WTC11 (cell line): ENCODE results near the gene COX4I1. TPM values are rescaled to one million over a fixed set of nuclear protein-coding genes. Genes with fewer than 3 reads are reported as not detected.

Experiments
- ATF1 ChIP-seq: sonication (generic); formaldehyde crosslinking; IDR thresholded peaks from 2 replicates; pipeline ENCODE4 v1.8.1; 2023; ENCODE audit warnings: mild to moderate bottlenecking, moderate library complexity, missing genetic modification reagents
- ATF6 ChIP-seq: sonication (generic); formaldehyde crosslinking; IDR thresholded peaks from 2 replicates; pipeline ENCODE4 v1.8.1; 2023; ENCODE audit warnings: mild to moderate bottlenecking, missing genetic modification reagents
- ETV6 ChIP-seq: sonication (generic); formaldehyde crosslinking; IDR thresholded peaks from 2 replicates; pipeline ENCODE4 v1.8.1; 2022; ENCODE audit warnings: mild to moderate bottlenecking, missing genetic modification reagents
- FOXJ3 ChIP-seq: sonication (generic); formaldehyde crosslinking; IDR thresholded peaks from 2 replicates; pipeline ENCODE4 v1.9.0; 2021; ENCODE audit warnings: missing genetic modification reagents, mild to moderate bottlenecking, borderline replicate concordance
- GRHL2 ChIP-seq: fragments of 250-450 bp; sonication (Bioruptor Pico); IDR thresholded peaks from 2 replicates; pipeline ENCODE4 v1.8.0; 2022; ENCODE audit warnings: mild to moderate bottlenecking, moderate library complexity; ENCODE audit not compliant: insufficient replicate concordance, severe bottlenecking
- JUN ChIP-seq: sonication (generic); formaldehyde crosslinking; IDR thresholded peaks from 2 replicates; pipeline ENCODE4 v1.8.0; 2023; ENCODE audit warnings: mild to moderate bottlenecking, missing genetic modification reagents
- KAT7 ChIP-seq: sonication (generic); formaldehyde crosslinking; IDR thresholded peaks from 2 replicates; pipeline ENCODE4 v1.8.1; 2023; ENCODE audit warnings: missing genetic modification reagents, mild to moderate bottlenecking, borderline replicate concordance
- MAX ChIP-seq: sonication (generic); formaldehyde crosslinking; IDR thresholded peaks from 2 replicates; pipeline ENCODE4 v1.8.0; 2022; ENCODE audit warnings: mild to moderate bottlenecking, missing genetic modification reagents
- MXD4 ChIP-seq: fragments of 250-450 bp; sonication (Bioruptor Pico); IDR thresholded peaks from 2 replicates; pipeline ENCODE4 v1.8.0; 2021; ENCODE audit warnings: mild to moderate bottlenecking, moderate library complexity, borderline replicate concordance
- NFYB ChIP-seq: sonication (generic); formaldehyde crosslinking; conservative IDR thresholded peaks from 2 replicates; pipeline ENCODE4 v1.8.0; 2022; ENCODE audit warnings: low read depth, missing genetic modification reagents
- PREB ChIP-seq: sonication (generic); formaldehyde crosslinking; IDR thresholded peaks from 2 replicates; pipeline ENCODE4 v1.8.1; 2022; ENCODE audit warnings: mild to moderate bottlenecking, missing genetic modification reagents, moderate library complexity, borderline replicate concordance
- TCF7 ChIP-seq: sonication (generic); formaldehyde crosslinking; IDR thresholded peaks from 2 replicates; pipeline ENCODE4 v1.8.0; 2022; ENCODE audit warnings: mild to moderate bottlenecking, low read depth, missing genetic modification reagents, moderate library complexity
- TEAD1 ChIP-seq: sonication (generic); formaldehyde crosslinking; IDR thresholded peaks from 2 replicates; pipeline ENCODE4 v1.8.0; 2022; ENCODE audit warnings: mild to moderate bottlenecking, missing genetic modification reagents
- TEAD4 ChIP-seq: sonication (generic); formaldehyde crosslinking; IDR thresholded peaks from 2 replicates; pipeline ENCODE4 v1.8.0; 2022; ENCODE audit warnings: mild to moderate bottlenecking, missing genetic modification reagents
- USF1 ChIP-seq: sonication (generic); formaldehyde crosslinking; IDR thresholded peaks from 2 replicates; pipeline ENCODE4 v1.8.0; 2022; ENCODE audit warnings: mild to moderate bottlenecking, missing genetic modification reagents
- total RNA-seq: library from RNA; stranded (reverse); gene quantifications from 3 replicates; pipeline ENCODE4 v1.2.3, GENCODE V29; 2021
- TF ChIP-seq, protein P1 (sequence below): sonication (generic); formaldehyde crosslinking; IDR thresholded peaks from 2 replicates; pipeline ENCODE4 v1.8.1; 2023; ENCODE audit warnings: mild to moderate bottlenecking, missing genetic modification reagents
- TF ChIP-seq, protein P2 (sequence below): sonication (generic); formaldehyde crosslinking; IDR thresholded peaks from 2 replicates; pipeline ENCODE4 v1.8.1; 2023; ENCODE audit warnings: mild to moderate bottlenecking, missing genetic modification reagents, borderline replicate concordance
- TF ChIP-seq, protein P3 (sequence below): sonication (generic); formaldehyde crosslinking; IDR thresholded peaks from 2 replicates; pipeline ENCODE4 v1.8.1; 2022; ENCODE audit warnings: low read depth, missing genetic modification reagents, borderline replicate concordance
- TF ChIP-seq, protein P4 (sequence below): sonication (generic); formaldehyde crosslinking; IDR thresholded peaks from 2 replicates; pipeline ENCODE4 v1.8.0; 2023; ENCODE audit warnings: mild to moderate bottlenecking, missing genetic modification reagents
- TF ChIP-seq, protein P5 (sequence below): fragments of 250-450 bp; sonication (Bioruptor Pico); IDR thresholded peaks from 2 replicates; pipeline ENCODE4 v1.9.0; 2021; ENCODE audit warnings: moderate library complexity, mild to moderate bottlenecking, inconsistent platforms, borderline replicate concordance
- TF ChIP-seq, protein P6 (sequence below): sonication (generic); formaldehyde crosslinking; IDR thresholded peaks from 2 replicates; pipeline ENCODE4 v1.8.1; 2023; ENCODE audit warnings: mild to moderate bottlenecking, missing genetic modification reagents, moderate library complexity

COX4I1 gene
- total RNA-seq, 1 experiment from 2014 or later, result 618 TPM

- TF ChIP-seq, protein P1, sequence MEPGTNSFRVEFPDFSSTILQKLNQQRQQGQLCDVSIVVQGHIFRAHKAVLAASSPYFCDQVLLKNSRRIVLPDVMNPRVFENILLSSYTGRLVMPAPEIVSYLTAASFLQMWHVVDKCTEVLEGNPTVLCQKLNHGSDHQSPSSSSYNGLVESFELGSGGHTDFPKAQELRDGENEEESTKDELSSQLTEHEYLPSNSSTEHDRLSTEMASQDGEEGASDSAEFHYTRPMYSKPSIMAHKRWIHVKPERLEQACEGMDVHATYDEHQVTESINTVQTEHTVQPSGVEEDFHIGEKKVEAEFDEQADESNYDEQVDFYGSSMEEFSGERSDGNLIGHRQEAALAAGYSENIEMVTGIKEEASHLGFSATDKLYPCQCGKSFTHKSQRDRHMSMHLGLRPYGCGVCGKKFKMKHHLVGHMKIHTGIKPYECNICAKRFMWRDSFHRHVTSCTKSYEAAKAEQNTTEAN (CRISPR knock-in tag), result no peak
- TF ChIP-seq ATF1 (CRISPR knock-in tag) (no peak), GRHL2 (CRISPR knock-in tag) (no peak), PREB (CRISPR knock-in tag) (no peak), ETV6 (CRISPR knock-in tag) (no peak; the same call in 1 of the 2 replicates), TEAD1 (CRISPR knock-in tag) (no peak; the same call in 1 of the 2 replicates), NFYB (CRISPR knock-in tag) (no peak), TEAD4 (CRISPR knock-in tag) (no peak), KAT7 (CRISPR knock-in tag) (no peak), JUN (CRISPR knock-in tag) (no peak), TCF7 (0 out of 2 replicates have a peak, but pooled peaks have one; percentile 1), MXD4 (no peak), USF1 (peak; percentile 59), FOXJ3 (no peak), MAX (CRISPR knock-in tag) (0 out of 2 replicates have a peak, but pooled peaks have one; percentile 58), ATF6 (CRISPR knock-in tag) (no peak)
- TF ChIP-seq, protein P2, sequence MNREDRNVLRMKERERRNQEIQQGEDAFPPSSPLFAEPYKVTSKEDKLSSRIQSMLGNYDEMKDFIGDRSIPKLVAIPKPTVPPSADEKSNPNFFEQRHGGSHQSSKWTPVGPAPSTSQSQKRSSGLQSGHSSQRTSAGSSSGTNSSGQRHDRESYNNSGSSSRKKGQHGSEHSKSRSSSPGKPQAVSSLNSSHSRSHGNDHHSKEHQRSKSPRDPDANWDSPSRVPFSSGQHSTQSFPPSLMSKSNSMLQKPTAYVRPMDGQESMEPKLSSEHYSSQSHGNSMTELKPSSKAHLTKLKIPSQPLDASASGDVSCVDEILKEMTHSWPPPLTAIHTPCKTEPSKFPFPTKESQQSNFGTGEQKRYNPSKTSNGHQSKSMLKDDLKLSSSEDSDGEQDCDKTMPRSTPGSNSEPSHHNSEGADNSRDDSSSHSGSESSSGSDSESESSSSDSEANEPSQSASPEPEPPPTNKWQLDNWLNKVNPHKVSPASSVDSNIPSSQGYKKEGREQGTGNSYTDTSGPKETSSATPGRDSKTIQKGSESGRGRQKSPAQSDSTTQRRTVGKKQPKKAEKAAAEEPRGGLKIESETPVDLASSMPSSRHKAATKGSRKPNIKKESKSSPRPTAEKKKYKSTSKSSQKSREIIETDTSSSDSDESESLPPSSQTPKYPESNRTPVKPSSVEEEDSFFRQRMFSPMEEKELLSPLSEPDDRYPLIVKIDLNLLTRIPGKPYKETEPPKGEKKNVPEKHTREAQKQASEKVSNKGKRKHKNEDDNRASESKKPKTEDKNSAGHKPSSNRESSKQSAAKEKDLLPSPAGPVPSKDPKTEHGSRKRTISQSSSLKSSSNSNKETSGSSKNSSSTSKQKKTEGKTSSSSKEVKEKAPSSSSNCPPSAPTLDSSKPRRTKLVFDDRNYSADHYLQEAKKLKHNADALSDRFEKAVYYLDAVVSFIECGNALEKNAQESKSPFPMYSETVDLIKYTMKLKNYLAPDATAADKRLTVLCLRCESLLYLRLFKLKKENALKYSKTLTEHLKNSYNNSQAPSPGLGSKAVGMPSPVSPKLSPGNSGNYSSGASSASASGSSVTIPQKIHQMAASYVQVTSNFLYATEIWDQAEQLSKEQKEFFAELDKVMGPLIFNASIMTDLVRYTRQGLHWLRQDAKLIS (CRISPR knock-in tag), result no peak
- TF ChIP-seq, protein P3, sequence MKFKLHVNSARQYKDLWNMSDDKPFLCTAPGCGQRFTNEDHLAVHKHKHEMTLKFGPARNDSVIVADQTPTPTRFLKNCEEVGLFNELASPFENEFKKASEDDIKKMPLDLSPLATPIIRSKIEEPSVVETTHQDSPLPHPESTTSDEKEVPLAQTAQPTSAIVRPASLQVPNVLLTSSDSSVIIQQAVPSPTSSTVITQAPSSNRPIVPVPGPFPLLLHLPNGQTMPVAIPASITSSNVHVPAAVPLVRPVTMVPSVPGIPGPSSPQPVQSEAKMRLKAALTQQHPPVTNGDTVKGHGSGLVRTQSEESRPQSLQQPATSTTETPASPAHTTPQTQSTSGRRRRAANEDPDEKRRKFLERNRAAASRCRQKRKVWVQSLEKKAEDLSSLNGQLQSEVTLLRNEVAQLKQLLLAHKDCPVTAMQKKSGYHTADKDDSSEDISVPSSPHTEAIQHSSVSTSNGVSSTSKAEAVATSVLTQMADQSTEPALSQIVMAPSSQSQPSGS, result no peak
- TF ChIP-seq, protein P4, sequence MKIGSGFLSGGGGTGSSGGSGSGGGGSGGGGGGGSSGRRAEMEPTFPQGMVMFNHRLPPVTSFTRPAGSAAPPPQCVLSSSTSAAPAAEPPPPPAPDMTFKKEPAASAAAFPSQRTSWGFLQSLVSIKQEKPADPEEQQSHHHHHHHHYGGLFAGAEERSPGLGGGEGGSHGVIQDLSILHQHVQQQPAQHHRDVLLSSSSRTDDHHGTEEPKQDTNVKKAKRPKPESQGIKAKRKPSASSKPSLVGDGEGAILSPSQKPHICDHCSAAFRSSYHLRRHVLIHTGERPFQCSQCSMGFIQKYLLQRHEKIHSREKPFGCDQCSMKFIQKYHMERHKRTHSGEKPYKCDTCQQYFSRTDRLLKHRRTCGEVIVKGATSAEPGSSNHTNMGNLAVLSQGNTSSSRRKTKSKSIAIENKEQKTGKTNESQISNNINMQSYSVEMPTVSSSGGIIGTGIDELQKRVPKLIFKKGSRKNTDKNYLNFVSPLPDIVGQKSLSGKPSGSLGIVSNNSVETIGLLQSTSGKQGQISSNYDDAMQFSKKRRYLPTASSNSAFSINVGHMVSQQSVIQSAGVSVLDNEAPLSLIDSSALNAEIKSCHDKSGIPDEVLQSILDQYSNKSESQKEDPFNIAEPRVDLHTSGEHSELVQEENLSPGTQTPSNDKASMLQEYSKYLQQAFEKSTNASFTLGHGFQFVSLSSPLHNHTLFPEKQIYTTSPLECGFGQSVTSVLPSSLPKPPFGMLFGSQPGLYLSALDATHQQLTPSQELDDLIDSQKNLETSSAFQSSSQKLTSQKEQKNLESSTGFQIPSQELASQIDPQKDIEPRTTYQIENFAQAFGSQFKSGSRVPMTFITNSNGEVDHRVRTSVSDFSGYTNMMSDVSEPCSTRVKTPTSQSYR, result no peak
- TF ChIP-seq, protein P5, sequence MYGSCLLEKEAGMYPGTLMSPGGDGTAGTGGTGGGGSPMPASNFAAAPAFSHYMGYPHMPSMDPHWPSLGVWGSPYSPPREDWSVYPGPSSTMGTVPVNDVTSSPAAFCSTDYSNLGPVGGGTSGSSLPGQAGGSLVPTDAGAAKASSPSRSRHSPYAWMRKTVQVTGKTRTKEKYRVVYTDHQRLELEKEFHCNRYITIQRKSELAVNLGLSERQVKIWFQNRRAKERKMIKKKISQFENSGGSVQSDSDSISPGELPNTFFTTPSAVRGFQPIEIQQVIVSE (CRISPR knock-in tag), result no peak
- TF ChIP-seq, protein P6, sequence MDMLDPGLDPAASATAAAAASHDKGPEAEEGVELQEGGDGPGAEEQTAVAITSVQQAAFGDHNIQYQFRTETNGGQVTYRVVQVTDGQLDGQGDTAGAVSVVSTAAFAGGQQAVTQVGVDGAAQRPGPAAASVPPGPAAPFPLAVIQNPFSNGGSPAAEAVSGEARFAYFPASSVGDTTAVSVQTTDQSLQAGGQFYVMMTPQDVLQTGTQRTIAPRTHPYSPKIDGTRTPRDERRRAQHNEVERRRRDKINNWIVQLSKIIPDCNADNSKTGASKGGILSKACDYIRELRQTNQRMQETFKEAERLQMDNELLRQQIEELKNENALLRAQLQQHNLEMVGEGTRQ (CRISPR knock-in tag), result peak; percentile 43
These were observed at the start of gene COX4I1, which contains the start of gene EMC8 (continued) for GRCh38 chr16:85799497-85800320.
